Measurements from ENCODE around the gene SLC9A9. TPM values are rescaled to one million over a fixed set of nuclear protein-coding genes. Genes with fewer than 3 reads are reported as not detected.

The SLC9A9 gene
- total and polyA plus RNA-seq, 2 of the 8 experiments (the other 6 are each of a cell fraction or from before 2014, with no cell fraction given), result 0.48 to 1.1 TPM

GRCh38 chr3:143551761-143552160, 296.5 kb downstream of the SLC9A9 start (continued):
- TF ChIP-seq CHD7 (IDR thresholded peaks at IDR 0.05; ENCODE audit: insufficient replicate concordance, low read length) (no peak), SP1 (IDR thresholded peaks at IDR 0.05; ENCODE audit: low read depth, low read length) (no peak), TAF1 (IDR thresholded peaks at IDR 0.05; ENCODE audit: low read depth, low read length) (no peak), CEBPB (IDR thresholded peaks at IDR 0.05; ENCODE audit: low read depth, low read length) (no peak), NRF1 (IDR thresholded peaks at IDR 0.05; ENCODE audit: low read depth, low read length) (no peak), POLR2AphosphoS5 (IDR thresholded peaks at IDR 0.05; ENCODE audit: low read depth, low read length) (no peak), RBBP5 (IDR thresholded peaks at IDR 0.05; ENCODE audit: borderline replicate concordance, low read depth, low read length) (no peak), HDAC6 (IDR thresholded peaks at IDR 0.05; ENCODE audit: low read depth, low read length) (no peak), SIX5 (IDR thresholded peaks at IDR 0.05; ENCODE audit: low read depth, low read length) (no peak), MAFK (IDR thresholded peaks at IDR 0.05; ENCODE audit: low read depth, low read length) (no peak), BCL11A (IDR thresholded peaks at IDR 0.05; ENCODE audit: low read depth in 2 of 2, low read length in 2 of 2) (no peak)
